CD14-positive monocyte (primary cell): ENCODE results near the gene NEK1. TPM values are rescaled to one million over a fixed set of nuclear protein-coding genes. Genes with fewer than 3 reads are reported as not detected.
A peak's percentile ranks its signal among the peaks of the same experiment; 100 is the strongest.

ENCODE experiments used
- DNase-seq, 3 donors: peaks; one replicate each; pipeline ENCODE4 v3.0.0-alpha.2; 2011 to 2022
- H2AFZ ChIP-seq: 2 replicates; pipeline ENCODE4 v1.6.0; 2012; ENCODE audit warnings: mild to moderate bottlenecking, low read depth, low read length, inconsistent platforms; ENCODE audit not compliant: insufficient read depth, poor library complexity, severe bottlenecking
- H3K27ac ChIP-seq, 2 donors: 1 replicate in 1 of 2; 2 replicates in 1 of 2; pipeline ENCODE4 v1.5.1; 2012 to 2013; ENCODE audit warnings: low read length in 2 of 2, control low read depth in 1 of 2, inconsistent platforms in 1 of 2, low read depth in 1 of 2, mild to moderate bottlenecking in 1 of 2
- H3K27me3 ChIP-seq, 2 donors: one replicate each; pipeline versions ENCODE4 v1.6.0 to v1.6.1; 2011 to 2013; ENCODE audit warnings: low read length in 2 of 2; ENCODE audit not compliant: control insufficient read depth in 2 of 2, insufficient read depth in 2 of 2
- H3K36me3 ChIP-seq, 2 donors: replicated peaks in 1 of 2; 1 replicate in 1 of 2; 2 replicates in 1 of 2; pipeline versions ENCODE4 v1.5.1 to v1.6.1; 2012 to 2013; ENCODE audit warnings: low read length in 2 of 2, control low read depth in 1 of 2, inconsistent platforms in 1 of 2, mild to moderate bottlenecking in 1 of 2; ENCODE audit not compliant: insufficient read depth in 2 of 2, control insufficient read depth in 1 of 2
- H3K4me1 ChIP-seq, 2 donors: 1 replicate in 1 of 2; 2 replicates in 1 of 2; pipeline versions ENCODE4 v1.5.1 to v1.6.1; 2012 to 2013; ENCODE audit warnings: low read length in 2 of 2, control low read depth in 1 of 2, inconsistent platforms in 1 of 2, mild to moderate bottlenecking in 1 of 2, moderate library complexity in 1 of 2; ENCODE audit not compliant: insufficient read depth in 2 of 2, control insufficient read depth in 1 of 2
- H3K4me2 ChIP-seq: replicated peaks from 2 replicates; pipeline ENCODE3; 2012; ENCODE audit warnings: low read length, moderate library complexity, mild to moderate bottlenecking; ENCODE audit not compliant: poor library complexity, severe bottlenecking; ENCODE audit errors: extremely low read depth
- H3K4me3 ChIP-seq, 3 experiments: fragments of 200-600 bp in 1 of 3; sonication (generic) in 1 of 3; replicated peaks in 1 of 3; 1 replicate in 2 of 3; 2 replicates in 1 of 3; pipeline ENCODE4 v1.5.1; 2011 to 2013; ENCODE audit warnings: low read length in 3 of 3, mild to moderate bottlenecking in 3 of 3, control low read depth in 2 of 3, low read depth in 2 of 3, inconsistent platforms in 1 of 3, moderate library complexity in 1 of 3
- H3K79me2 ChIP-seq: 2 replicates; pipeline ENCODE4 v1.6.0; 2012; ENCODE audit warnings: mild to moderate bottlenecking, control low read depth, inconsistent platforms, low read length, moderate library complexity; ENCODE audit not compliant: insufficient read depth
- H3K9ac ChIP-seq: 2 replicates; pipeline ENCODE4 v1.6.0; 2017; ENCODE audit warnings: low read length, mild to moderate bottlenecking; ENCODE audit not compliant: insufficient read depth, poor library complexity, severe bottlenecking
- H3K9me3 ChIP-seq, 2 donors: replicated peaks in 1 of 2; 1 replicate in 1 of 2; 2 replicates in 1 of 2; pipeline versions ENCODE4 v1.5.1 to v1.6.1; 2012 to 2013; ENCODE audit warnings: low read length in 2 of 2, control low read depth in 1 of 2; ENCODE audit not compliant: control insufficient read depth in 1 of 2, insufficient read depth in 1 of 2
- H4K20me1 ChIP-seq: 2 replicates; pipeline ENCODE4 v1.6.0; 2012; ENCODE audit warnings: mild to moderate bottlenecking, low read length, control low read depth, moderate library complexity; ENCODE audit not compliant: insufficient read depth
- H3K27ac Mint-ChIP-seq, 7 donors: one replicate each; pipeline ENCODE4 v1.8.0; 2020; ENCODE audit warnings: mild to moderate bottlenecking in 7 of 7, mixed read lengths in 7 of 7, moderate library complexity in 6 of 7, inconsistent platforms in 2 of 7
- H3K27me3 Mint-ChIP-seq, 3 donors: one replicate each; pipeline ENCODE4 v1.8.0; 2021 to 2022; ENCODE audit warnings: low read depth in 3 of 3, mild to moderate bottlenecking in 3 of 3, mixed read lengths in 3 of 3, moderate library complexity in 3 of 3, inconsistent platforms in 1 of 3
- H3K36me3 Mint-ChIP-seq, 2 donors: one replicate each; pipeline ENCODE4 v1.8.0; 2020; ENCODE audit warnings: mixed read lengths in 2 of 2, inconsistent platforms in 1 of 2, mild to moderate bottlenecking in 1 of 2
- H3K4me1 Mint-ChIP-seq: one replicate; pipeline ENCODE4 v1.8.0; 2020; ENCODE audit warnings: mild to moderate bottlenecking, mixed read lengths
- H3K4me3 Mint-ChIP-seq, 2 donors: one replicate each; pipeline ENCODE4 v1.8.0; 2020; ENCODE audit warnings: mild to moderate bottlenecking in 2 of 2, mixed read lengths in 2 of 2, moderate library complexity in 1 of 2
- H3K9me3 Mint-ChIP-seq, 7 donors: one replicate each; pipeline ENCODE4 v1.8.0; 2020 to 2022; ENCODE audit warnings: mixed read lengths in 7 of 7, mild to moderate bottlenecking in 6 of 7, moderate library complexity in 6 of 7, inconsistent platforms in 2 of 7
- CTCF ChIP-seq: fragments of 200-600 bp; IDR thresholded peaks from one replicate; pipeline ENCODE4 v1.8.0; 2022; ENCODE audit warnings: antibody characterized with exemption, mild to moderate bottlenecking
- WGBS: methylation state at CpG from one replicate; pipeline ENCODE4 v1.1.5; 2013; ENCODE audit warnings: missing lambda C conversion rate; ENCODE audit not compliant: insufficient coverage; 5-methylcytosine and 5-hydroxymethylcytosine counted together
- intact Hi-C, 2 donors: fragments of 100-400 bp; cut with micrococcal nuclease; formaldehyde crosslinking; loops; one replicate each; pipeline versions ENCODE4 v1.15.0 to v1.15.1; 2023
- polyA plus RNA-seq, 3 donors: library from polyadenylated mRNA; depleted of rRNA in 1 of 3; unstranded in 2 of 3; stranded (reverse) in 1 of 3; fragments of 300-500 nt in 2 of 3; fragments of >200 nt in 1 of 3; fragmentation: Illumina TruSeq in 2 of 3; gene quantifications; 1 replicate in 2 of 3; 2 replicates in 1 of 3; pipeline ENCODE4 v1.2.3, GENCODE V29; 2012 to 2021

Gene NEK1
- polyA plus RNA-seq, 3 donors, result 1.9 to 5.5 (median 2.7) TPM

- no peak overlapping the region for H3K27ac Mint-ChIP-seq
- no peak overlapping the region for H3K4me2 ChIP-seq
- H3K27me3 Mint-ChIP-seq, result no peaks in the 10 kb centered on the region
- DNase-seq, result peak; percentile 12 to 30 (median 25)
- H3K4me1 ChIP-seq, result no peaks in the 10 kb centered on the region
- no peaks in the 10 kb centered on the region for H3K79me2 ChIP-seq
- H3K9ac ChIP-seq, result no peak overlapping the region
- no peak overlapping the region for H3K4me3 ChIP-seq
- peaks cover 1% of the 10 kb centered on the region for H3K4me1 Mint-ChIP-seq
- TF ChIP-seq CTCF, result peak; percentile 62
- no peaks in the 10 kb centered on the region for H3K36me3 ChIP-seq
- no peaks in the 10 kb centered on the region for H3K27me3 ChIP-seq
- 0% methylated on average over 4 of the region's 7 CpGs for WGBS
- no peaks in the 10 kb centered on the region for H4K20me1 ChIP-seq
- no peak overlapping the region for H3K27ac ChIP-seq
- peaks cover 0 to 3% of the 10 kb centered on the region in 2 donors for H3K36me3 Mint-ChIP-seq
- H2AFZ ChIP-seq, result no peak overlapping the region
- no peak overlapping the region for H3K4me3 Mint-ChIP-seq
- H3K9me3 Mint-ChIP-seq, result peaks cover 0 to 9% (median under 1%) of the 10 kb centered on the region in 7 donors
- no peaks in the 10 kb centered on the region for H3K9me3 ChIP-seq
- intact Hi-C loops, result loop anchor here in 1 of 2 donors (5.0 to 10.0 kb wide), 2 partner anchors 451 to 564 kb away; no protein-coding TSS in a partner anchor
Measured at GRCh38 chr4:169485791-169486742, 126.3 kb downstream of the NEK1 start.

GRCh38 chr4:169485086-169485485 is 127.3 kb downstream of the NEK1 start:
- H3K4me3 ChIP-seq, result no peak overlapping the region
- H4K20me1 ChIP-seq, result no peaks in the 10 kb centered on the region
- no peak overlapping the region for H2AFZ ChIP-seq
- no peak for TF ChIP-seq CTCF
- H3K79me2 ChIP-seq, result no peaks in the 10 kb centered on the region
- Mint-ChIP-seq H3K9me3 (peaks cover 0 to 5% (median 3%) of the 10 kb centered on the region in 7 donors), H3K4me3 (no peak overlapping the region), H3K36me3 (peaks cover 0 to 4% of the 10 kb centered on the region in 2 donors), H3K27me3 (no peaks in the 10 kb centered on the region), H3K27ac (no peak overlapping the region), H3K4me1 (peaks cover 1% of the 10 kb centered on the region)
- intact Hi-C loops, result loop anchor here in 1 of 2 donors (5.0 to 10.0 kb wide), 2 partner anchors 450 to 563 kb away; no protein-coding TSS in a partner anchor
- no peak overlapping the region for H3K9ac ChIP-seq
- no peaks in the 10 kb centered on the region for H3K36me3 ChIP-seq
- H3K9me3 ChIP-seq, result no peaks in the 10 kb centered on the region
- no peak overlapping the region for H3K27ac ChIP-seq
- no peaks in the 10 kb centered on the region for H3K4me1 ChIP-seq
- no peak overlapping the region for H3K4me2 ChIP-seq
- DNase-seq, result no peak
- H3K27me3 ChIP-seq, result no peaks in the 10 kb centered on the region
